Natural killer cell treated with Interleukin-12 subunit alpha and Interleukin-12 subunit beta and Interleukin-15 and Interleukin-18, amount 100 ng/mL, for 72 hours (primary cell): ENCODE data around the gene TXNDC8. TPM values are rescaled to one million over a fixed set of nuclear protein-coding genes. Genes with fewer than 3 reads are reported as not detected.
A peak's percentile ranks its signal among the peaks of the same experiment; 100 is the strongest.

ENCODE experiments used
- ATAC-seq, 2 donors: fragments of 150-1000 bp; cut with Tn5 transposase in 1 of 2; sonication (Bioruptor Pico), chemical (Tn5 transposase) in 1 of 2; 2 replicates each; pipeline ENCODE4 v1.10.0; 2021
- DNase-seq: peaks from one replicate; pipeline ENCODE4 v3.0.0; 2022; ENCODE audit warnings: low spot score
- H3K27ac Mint-ChIP-seq, 2 donors: 1 replicate in 1 of 2; 2 replicates in 1 of 2; pipeline ENCODE4 v1.8.0; 2022; ENCODE audit warnings: mixed read lengths in 2 of 2, mild to moderate bottlenecking in 1 of 2, moderate library complexity in 1 of 2
- H3K27me3 Mint-ChIP-seq, 2 donors: 1 replicate in 1 of 2; 2 replicates in 1 of 2; pipeline ENCODE4 v1.8.0; 2022; ENCODE audit warnings: mixed read lengths in 2 of 2
- H3K36me3 Mint-ChIP-seq: one replicate; pipeline ENCODE4 v1.8.0; 2022; ENCODE audit warnings: mixed read lengths
- H3K4me1 Mint-ChIP-seq, 2 donors: 1 replicate in 1 of 2; 2 replicates in 1 of 2; pipeline ENCODE4 v1.8.0; 2022; ENCODE audit warnings: low read depth in 2 of 2, mixed read lengths in 2 of 2, mild to moderate bottlenecking in 1 of 2
- H3K4me3 Mint-ChIP-seq: one replicate; pipeline ENCODE4 v1.8.0; 2022; ENCODE audit warnings: mixed read lengths
- H3K9me3 Mint-ChIP-seq: 2 replicates; pipeline ENCODE4 v1.8.0; 2022; ENCODE audit warnings: mixed read lengths
- total RNA-seq, 2 donors: library from RNA; stranded (reverse); gene quantifications; one replicate each; pipeline ENCODE4 v1.2.3, GENCODE V29; 2022

The TXNDC8 gene
- total RNA-seq, 2 donors from 2014 or later: not detected

- peak; percentile 37 to 68 for ATAC-seq
- Mint-ChIP-seq H3K27me3 (peaks cover 4 to 7% of the 10 kb centered on the region in 2 donors), H3K9me3 (no peaks in the 10 kb centered on the region), H3K4me3 (peak overlapping the region; percentile 89), H3K4me1 (peaks cover 39 to 43% of the 10 kb centered on the region in 2 donors), H3K36me3 (peaks cover 11% of the 10 kb centered on the region), H3K27ac (peak overlapping the region; percentile 86 to 95)
- peak; percentile 64 for DNase-seq
Observed at GRCh38 chr9:110255463-110256379, 81.9 kb downstream of the TXNDC8 start.

- ATAC-seq (no peak), DNase-seq (no peak)
- peak overlapping the region; percentile 72 to 86 for H3K27ac Mint-ChIP-seq
- peaks cover 3 to 4% of the 10 kb centered on the region in 2 donors for H3K27me3 Mint-ChIP-seq
- H3K4me1 Mint-ChIP-seq: peaks cover 39 to 43% of the 10 kb centered on the region in 2 donors
- H3K9me3 Mint-ChIP-seq: no peaks in the 10 kb centered on the region
- peaks cover 11% of the 10 kb centered on the region for H3K36me3 Mint-ChIP-seq
- peak overlapping the region; percentile 89 for H3K4me3 Mint-ChIP-seq
Observed at GRCh38 chr9:110255034-110255462, 82.6 kb downstream of the TXNDC8 start.

- DNase-seq: no peak
- peaks cover 39 to 43% of the 10 kb centered on the region in 2 donors for H3K4me1 Mint-ChIP-seq
- no peaks in the 10 kb centered on the region for H3K9me3 Mint-ChIP-seq
- peaks cover 0 to 4% of the 10 kb centered on the region in 2 donors for H3K27me3 Mint-ChIP-seq
- ATAC-seq: no peak
- H3K27ac Mint-ChIP-seq: peak overlapping the region; percentile 72 to 86
- H3K36me3 Mint-ChIP-seq: peaks cover 11% of the 10 kb centered on the region
- H3K4me3 Mint-ChIP-seq: peak overlapping the region; percentile 89
Observed at GRCh38 chr9:110254500-110254899, 83.2 kb downstream of the TXNDC8 start.

Other genes with a start within 250 kb of the TXNDC8 start
- gene C9orf152, start 129.7 kb downstream of the TXNDC8 start, total RNA-seq: not detected
- 100 to 1,000 TPM; 193 to 229 TPM for gene TXN, start 81.4 kb downstream of the TXNDC8 start, total RNA-seq
- gene SVEP1, start 241.9 kb upstream of the TXNDC8 start, total RNA-seq: not detected